Mononuclear cell (primary cell): ENCODE results near the gene AFTPH. TPM values are rescaled to one million over a fixed set of nuclear protein-coding genes. Genes with fewer than 3 reads are reported as not detected.

ENCODE experiments used
- H3K27me3 ChIP-seq: 2 replicates; pipeline ENCODE4 v1.6.0; 2011; ENCODE audit warnings: low read length, control low read depth; ENCODE audit not compliant: insufficient read depth
- H3K4me1 ChIP-seq: 2 replicates; pipeline ENCODE4 v1.5.1; 2011; ENCODE audit warnings: mild to moderate bottlenecking, low read length, control low read depth; ENCODE audit not compliant: insufficient read depth
- H3K4me3 ChIP-seq: 2 replicates; pipeline ENCODE4 v1.5.1; 2011; ENCODE audit warnings: mild to moderate bottlenecking, low read length, moderate library complexity
- H3K9me3 ChIP-seq: 2 replicates; pipeline ENCODE4 v1.5.1; 2011; ENCODE audit warnings: low read depth, mild to moderate bottlenecking, control low read depth, low read length
- total RNA-seq: library from RNA; depleted of rRNA; stranded (reverse); fragments of >200 nt; gene quantifications from one replicate; pipeline ENCODE4 v1.2.3, GENCODE V29; 2012

The AFTPH gene
- total RNA-seq, 1 donor = 87.1 TPM

- Histone ChIP-seq H3K27me3 (no peaks in the 10 kb centered on the region), H3K4me1 (peaks cover 7% of the 10 kb centered on the region), H3K4me3 (no peak overlapping the region), H3K9me3 (no peaks in the 10 kb centered on the region)
Observed at GRCh38 chr2:64542071-64543007, 18.2 kb downstream of the AFTPH start.

GRCh38 chr2:64543008-64543697 lies 19.0 kb downstream of the AFTPH start:
- no peaks in the 10 kb centered on the region for H3K27me3 ChIP-seq
- no peaks in the 10 kb centered on the region for H3K9me3 ChIP-seq
- no peak overlapping the region for H3K4me3 ChIP-seq
- H3K4me1 ChIP-seq = peaks cover 7% of the 10 kb centered on the region

- Histone ChIP-seq H3K4me1 (peaks cover 3% of the 10 kb centered on the region), H3K9me3 (no peaks in the 10 kb centered on the region), H3K27me3 (no peaks in the 10 kb centered on the region), H3K4me3 (no peak overlapping the region)
Observed at GRCh38 chr2:64548761-64549160, 24.6 kb downstream of the AFTPH start.

- H3K4me3 ChIP-seq = no peak overlapping the region
- peaks cover 3% of the 10 kb centered on the region for H3K4me1 ChIP-seq
- no peaks in the 10 kb centered on the region for H3K27me3 ChIP-seq
- no peaks in the 10 kb centered on the region for H3K9me3 ChIP-seq
Observed at GRCh38 chr2:64550042-64550441, 25.9 kb downstream of the AFTPH start.

GRCh38 chr2:64551851-64552250 lies 27.7 kb downstream of the AFTPH start:
- H3K4me1 ChIP-seq = peaks cover 3% of the 10 kb centered on the region
- no peaks in the 10 kb centered on the region for H3K9me3 ChIP-seq
- H3K4me3 ChIP-seq = no peak overlapping the region
- no peaks in the 10 kb centered on the region for H3K27me3 ChIP-seq

GRCh38 chr2:64554117-64554516 lies 30.0 kb downstream of the AFTPH start:
- Histone ChIP-seq H3K4me3 (no peak overlapping the region), H3K4me1 (no peaks in the 10 kb centered on the region), H3K27me3 (no peaks in the 10 kb centered on the region), H3K9me3 (no peaks in the 10 kb centered on the region)

- Histone ChIP-seq H3K4me3 (no peak overlapping the region), H3K9me3 (no peaks in the 10 kb centered on the region), H3K27me3 (no peaks in the 10 kb centered on the region), H3K4me1 (peaks cover 6% of the 10 kb centered on the region)
Observed at GRCh38 chr2:64558445-64559081, 34.4 kb downstream of the AFTPH start.

GRCh38 chr2:64562148-64562784 lies 38.1 kb downstream of the AFTPH start:
- Histone ChIP-seq H3K9me3 (no peaks in the 10 kb centered on the region), H3K4me1 (peaks cover 10% of the 10 kb centered on the region), H3K4me3 (no peak overlapping the region), H3K27me3 (no peaks in the 10 kb centered on the region)

GRCh38 chr2:64563436-64563938 lies 39.4 kb downstream of the AFTPH start:
- H3K4me3 ChIP-seq = no peak overlapping the region
- H3K27me3 ChIP-seq = no peaks in the 10 kb centered on the region
- no peaks in the 10 kb centered on the region for H3K9me3 ChIP-seq
- H3K4me1 ChIP-seq = peaks cover 10% of the 10 kb centered on the region

- no peaks in the 10 kb centered on the region for H3K27me3 ChIP-seq
- peaks cover 10% of the 10 kb centered on the region for H3K4me1 ChIP-seq
- H3K9me3 ChIP-seq = no peaks in the 10 kb centered on the region
- no peak overlapping the region for H3K4me3 ChIP-seq
Observed at GRCh38 chr2:64565949-64566710, 42.0 kb downstream of the AFTPH start.

GRCh38 chr2:64567473-64567872 lies 43.3 kb downstream of the AFTPH start:
- no peaks in the 10 kb centered on the region for H3K27me3 ChIP-seq
- no peaks in the 10 kb centered on the region for H3K9me3 ChIP-seq
- H3K4me3 ChIP-seq = no peak overlapping the region
- peaks cover 7% of the 10 kb centered on the region for H3K4me1 ChIP-seq

- H3K27me3 ChIP-seq = no peaks in the 10 kb centered on the region
- H3K4me1 ChIP-seq = peaks cover 5% of the 10 kb centered on the region
- H3K4me3 ChIP-seq = no peak overlapping the region
- H3K9me3 ChIP-seq = no peaks in the 10 kb centered on the region
Observed at GRCh38 chr2:64568836-64569235, 44.7 kb downstream of the AFTPH start.

- H3K4me1 ChIP-seq = peaks cover 3% of the 10 kb centered on the region
- no peaks in the 10 kb centered on the region for H3K27me3 ChIP-seq
- no peaks in the 10 kb centered on the region for H3K9me3 ChIP-seq
- H3K4me3 ChIP-seq = no peak overlapping the region
Observed at GRCh38 chr2:64574871-64575270, 50.7 kb downstream of the AFTPH start.

GRCh38 chr2:64581018-64581417 lies 56.9 kb downstream of the AFTPH start:
- Histone ChIP-seq H3K4me1 (no peaks in the 10 kb centered on the region), H3K27me3 (no peaks in the 10 kb centered on the region)

More at GRCh38 chr2:64581018-64581417, 56.9 kb downstream of the AFTPH start:
- H3K9me3 ChIP-seq = no peaks in the 10 kb centered on the region
- H3K4me3 ChIP-seq = no peak overlapping the region
